Upper lobe of left lung (tissue), 4 donors: ENCODE results near the gene CDC23.

Source experiments
- CTCF ChIP-seq, 6 experiments: fragments of 450-650 bp in 4 of 6; fragments of 200-600 bp in 2 of 6; sonication (generic) in 2 of 6; IDR thresholded peaks; one replicate each; pipeline ENCODE4 v1.5.1; 2016 to 2019; ENCODE audit warnings: antibody characterized with exemption in 6 of 6
- POLR2A ChIP-seq, 4 donors: fragments of 450-650 bp; IDR thresholded peaks; one replicate each; pipeline ENCODE4 v1.5.1; 2016 to 2017; ENCODE audit warnings: antibody characterized with exemption in 4 of 4, mild to moderate bottlenecking in 2 of 4
- POLR2AphosphoS5 ChIP-seq, 2 donors: sonication (generic); formaldehyde crosslinking; IDR thresholded peaks; one replicate each; pipeline ENCODE4 v1.5.1; 2017; ENCODE audit warnings: antibody characterized with exemption in 2 of 2

GRCh38 chr5:138141734-138142133 is 71.4 kb downstream of the CDC23 start:
- TF ChIP-seq POLR2AphosphoS5 (IDR thresholded peaks at IDR 0.05) (no peak), CTCF (IDR thresholded peaks at IDR 0.05) (no peak), POLR2A (IDR thresholded peaks at IDR 0.05) (no peak)
